MCF 10A (cell line): ENCODE measurements around the gene GPHA2. TPM values are rescaled to one million over a fixed set of nuclear protein-coding genes. Genes with fewer than 3 reads are reported as not detected.

Experiments used
- BruUV-seq: library from RNA; stranded (reverse); fragments of 400-500 nt; replicated peaks from 2 replicates; lab custom pipeline; 2021; lab: Mats Ljungman, UMichigan
- CTCF ChIA-PET: fragments of 300-600 bp; sonication (Branson Sonifier 250); formaldehyde crosslinking; extraction: SDS; loops from one replicate; lab custom pipeline; 2021; ENCODE audit warnings: antibody characterized with exemption, inconsistent platforms; lab: Yijun Ruan, JAX
- POLR2A ChIA-PET: fragments of 300-600, 350-650 bp; sonication (Branson Sonifier 250); formaldehyde crosslinking; extraction: SDS; loops from one replicate; lab custom pipeline; 2020; ENCODE audit warnings: antibody characterized with exemption, inconsistent platforms; lab: Yijun Ruan, JAX
- DNase-seq: peaks from one replicate; pipeline ENCODE4 v3.0.0-alpha.2; 2018; ENCODE audit not compliant: unreplicated experiment
- H3K27ac Mint-ChIP-seq: one replicate; pipeline ENCODE4 v1.8.0; 2022; ENCODE audit warnings: mild to moderate bottlenecking, low read depth, mixed read lengths; ENCODE audit not compliant: unreplicated experiment
- H3K27me3 Mint-ChIP-seq: one replicate; pipeline ENCODE4 v1.8.0; 2022; ENCODE audit warnings: mixed read lengths; ENCODE audit not compliant: insufficient read depth, unreplicated experiment
- H3K36me3 Mint-ChIP-seq: one replicate; pipeline ENCODE4 v1.8.0; 2022; ENCODE audit warnings: mild to moderate bottlenecking, moderate library complexity, mixed read lengths; ENCODE audit not compliant: insufficient read depth, unreplicated experiment
- H3K4me1 Mint-ChIP-seq: one replicate; pipeline ENCODE4 v1.8.0; 2022; ENCODE audit warnings: mixed read lengths; ENCODE audit not compliant: insufficient read depth, unreplicated experiment
- H3K4me3 Mint-ChIP-seq: one replicate; pipeline ENCODE4 v1.8.0; 2022; ENCODE audit warnings: mild to moderate bottlenecking, moderate library complexity, mixed read lengths; ENCODE audit not compliant: unreplicated experiment
- H3K9me3 Mint-ChIP-seq: one replicate; pipeline ENCODE4 v1.8.0; 2022; ENCODE audit warnings: mixed read lengths; ENCODE audit not compliant: unreplicated experiment
- intact Hi-C: fragments of 100-400 bp; cut with micrococcal nuclease; formaldehyde crosslinking; loops from 2 replicates; pipeline ENCODE4 v1.14.1; 2022
- total RNA-seq: library from RNA; stranded (reverse); gene quantifications from 2 replicates; pipeline ENCODE4 v1.2.3, GENCODE V29; 2022
- TF ChIP-seq, protein P1 (sequence below): fragments of 200-600 bp; IDR thresholded peaks from one replicate; pipeline ENCODE4 v1.8.0; 2022; ENCODE audit warnings: antibody characterized with exemption, mild to moderate bottlenecking; ENCODE audit not compliant: unreplicated experiment

The GPHA2 gene
- total RNA-seq, 1 experiment from 2014 or later, result not detected

DNA sequence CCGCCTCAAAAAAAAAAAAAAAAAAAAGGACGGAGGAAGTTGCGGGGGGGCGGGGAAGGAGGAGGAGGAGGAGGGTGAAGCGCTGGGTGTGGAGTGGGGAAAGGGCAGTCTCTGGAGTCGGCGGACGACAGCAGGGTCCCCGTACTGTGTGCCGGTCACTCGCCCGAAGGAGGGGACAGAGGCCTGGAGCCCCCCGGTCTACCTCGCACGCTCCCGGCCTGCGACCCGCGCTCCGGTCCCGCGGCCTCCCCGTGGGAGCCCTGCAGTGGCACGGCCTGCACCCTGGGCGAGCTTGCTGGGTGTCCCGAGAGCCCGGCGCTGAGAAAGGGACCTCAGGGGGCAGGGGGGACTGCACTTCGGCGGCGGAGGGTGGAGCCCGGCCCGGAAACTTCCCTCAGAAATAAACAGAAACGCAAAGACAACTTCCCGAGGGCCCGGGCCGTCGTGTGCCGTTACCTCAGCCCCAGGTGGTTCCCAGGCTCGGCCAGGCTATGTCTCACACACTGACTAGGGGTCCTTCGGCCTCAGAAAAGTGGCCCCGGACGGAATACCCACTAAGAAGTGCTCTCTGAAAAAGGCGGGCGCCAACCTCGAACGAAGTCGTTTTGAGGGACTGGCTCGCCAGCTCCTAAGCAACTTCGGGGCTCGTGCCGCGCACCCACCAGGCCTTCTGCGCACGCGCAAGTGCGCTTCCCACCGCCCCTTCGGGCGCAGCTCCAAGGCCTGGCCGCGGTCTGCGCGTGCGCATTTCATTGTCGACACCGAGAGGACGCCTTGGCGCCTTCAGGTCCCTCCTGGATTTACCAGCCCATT, 35.9 kb upstream of the GPHA2 start, which contains the start of gene MAJIN:
TSS of gene MAJIN (minus strand) at position 688 of the 813 bp plus-strand sequence. CDS start 12,703 bp downstream, outside the sequence.
- intact Hi-C loops, result loop anchor here (2.0 kb wide), 1 partner anchor 35 kb away; no protein-coding TSS in a partner anchor
- CTCF ChIA-PET, result interaction anchor here (0.6 to 1.1 kb wide), 2 partner anchors 43 to 296 kb away, joined by 3 to 4 read pairs; no protein-coding TSS in a partner anchor
- POLR2A ChIA-PET, result interaction anchor here (1.0 to 1.1 kb wide), 3 partner anchors 25 to 54 kb away, joined by 3 to 4 read pairs (median 3); no protein-coding TSS in a partner anchor
- no peaks in the 10 kb centered on the region for H3K9me3 Mint-ChIP-seq
- DNase-seq, result no peak
- H3K4me3 Mint-ChIP-seq, result no peak within 1 kb of the TSS
- H3K4me1 Mint-ChIP-seq, result peaks cover 21% of the 10 kb centered on the region
- H3K27ac Mint-ChIP-seq, result peak within 1 kb of the TSS; percentile 76
- no TSS peak for BruUV-seq
- peaks cover 6% of the 10 kb centered on the region for H3K36me3 Mint-ChIP-seq
- H3K27me3 Mint-ChIP-seq, result no peaks in the 10 kb centered on the region
- TF ChIP-seq, protein P1, sequence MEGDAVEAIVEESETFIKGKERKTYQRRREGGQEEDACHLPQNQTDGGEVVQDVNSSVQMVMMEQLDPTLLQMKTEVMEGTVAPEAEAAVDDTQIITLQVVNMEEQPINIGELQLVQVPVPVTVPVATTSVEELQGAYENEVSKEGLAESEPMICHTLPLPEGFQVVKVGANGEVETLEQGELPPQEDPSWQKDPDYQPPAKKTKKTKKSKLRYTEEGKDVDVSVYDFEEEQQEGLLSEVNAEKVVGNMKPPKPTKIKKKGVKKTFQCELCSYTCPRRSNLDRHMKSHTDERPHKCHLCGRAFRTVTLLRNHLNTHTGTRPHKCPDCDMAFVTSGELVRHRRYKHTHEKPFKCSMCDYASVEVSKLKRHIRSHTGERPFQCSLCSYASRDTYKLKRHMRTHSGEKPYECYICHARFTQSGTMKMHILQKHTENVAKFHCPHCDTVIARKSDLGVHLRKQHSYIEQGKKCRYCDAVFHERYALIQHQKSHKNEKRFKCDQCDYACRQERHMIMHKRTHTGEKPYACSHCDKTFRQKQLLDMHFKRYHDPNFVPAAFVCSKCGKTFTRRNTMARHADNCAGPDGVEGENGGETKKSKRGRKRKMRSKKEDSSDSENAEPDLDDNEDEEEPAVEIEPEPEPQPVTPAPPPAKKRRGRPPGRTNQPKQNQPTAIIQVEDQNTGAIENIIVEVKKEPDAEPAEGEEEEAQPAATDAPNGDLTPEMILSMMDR, result no peak

DNA sequence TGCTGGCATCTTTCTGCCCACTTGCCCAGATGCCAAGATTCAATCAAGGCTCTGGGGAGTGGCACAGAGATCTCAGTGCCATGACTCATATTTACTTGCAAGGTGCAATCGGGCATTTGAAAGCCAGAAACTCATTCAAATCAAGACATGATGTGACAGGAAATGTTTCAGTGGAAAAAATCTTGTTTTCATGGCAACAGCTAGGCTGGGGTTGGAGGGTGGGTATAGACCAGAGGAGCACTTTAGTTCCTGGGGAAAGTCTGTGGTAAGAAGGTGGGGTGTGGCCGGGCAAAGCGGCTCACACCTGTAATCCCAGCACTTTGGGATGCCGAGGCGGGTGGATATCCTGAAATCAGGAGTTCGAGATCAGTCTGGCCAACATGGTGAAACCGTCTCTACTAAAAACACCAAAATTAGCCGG, 35.0 kb upstream of the GPHA2 start:
- no peak overlapping the region for H3K4me3 Mint-ChIP-seq
- intact Hi-C loops, result loop anchor here (2.0 kb wide), 1 partner anchor 36 kb away; no protein-coding TSS in a partner anchor
- H3K4me1 Mint-ChIP-seq, result peaks cover 21% of the 10 kb centered on the region
- CTCF ChIA-PET, result interaction anchor here (0.6 kb wide), 1 partner anchor 297 kb away, joined by 4 read pairs; no protein-coding TSS in a partner anchor
- H3K9me3 Mint-ChIP-seq, result no peaks in the 10 kb centered on the region
- POLR2A ChIA-PET, result interaction anchor here (1.0 to 1.6 kb wide), 3 partner anchors 36 to 94 kb away, joined by 3 to 8 read pairs (median 4); no protein-coding TSS in a partner anchor
- H3K27ac Mint-ChIP-seq, result peak overlapping the region; percentile 76
- peak; percentile 88 for DNase-seq
- BruUV-seq, result no TSS peak
- peaks cover 6% of the 10 kb centered on the region for H3K36me3 Mint-ChIP-seq
- H3K27me3 Mint-ChIP-seq, result no peaks in the 10 kb centered on the region
- TF ChIP-seq, protein P1, result no peak

DNA sequence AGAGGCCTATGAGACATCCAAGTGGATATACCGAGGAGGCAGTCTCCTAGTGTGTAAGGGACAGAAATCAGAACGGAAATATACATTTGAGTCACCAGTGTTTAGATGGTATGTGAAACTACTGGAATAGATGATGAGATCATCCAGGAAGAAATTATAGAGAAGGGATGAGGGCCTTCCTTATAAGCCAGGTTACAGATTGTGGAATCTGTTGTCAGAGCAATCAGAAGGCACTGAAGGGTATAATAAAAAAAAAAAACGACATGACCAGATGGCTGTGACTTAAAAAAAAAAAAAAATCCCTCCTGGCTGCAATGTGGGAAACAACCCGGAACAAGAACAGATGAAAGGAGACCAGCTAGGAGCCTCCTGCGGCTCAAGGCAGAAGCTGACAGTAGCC, 33.5 kb upstream of the GPHA2 start:
- peaks cover 21% of the 10 kb centered on the region for H3K4me1 Mint-ChIP-seq
- H3K9me3 Mint-ChIP-seq, result no peaks in the 10 kb centered on the region
- DNase-seq, result peak; percentile 36
- ChIA-PET CTCF (interaction anchor here (0.6 kb wide), 1 partner anchor 11 kb away, joined by 3 read pairs; no protein-coding TSS in a partner anchor), POLR2A (interaction anchor here (0.7 to 1.6 kb wide), 3 partner anchors 14 to 93 kb away, joined by 3 to 8 read pairs (median 4); no protein-coding TSS in a partner anchor)
- BruUV-seq, result no TSS peak
- peak overlapping the region; percentile 32 for H3K27ac Mint-ChIP-seq
- no peaks in the 10 kb centered on the region for H3K27me3 Mint-ChIP-seq
- no peak overlapping the region for H3K4me3 Mint-ChIP-seq
- intact Hi-C loops, result loop anchor here (5.0 kb wide), 1 partner anchor 47 kb away; the partner anchor contains the start of gene PPP2R5B
- H3K36me3 Mint-ChIP-seq, result peaks cover 6% of the 10 kb centered on the region
- TF ChIP-seq, protein P1, result no peak
